Caco-2 (cell line): Measurements from ENCODE around the gene TIMM17B. TPM values are rescaled to one million over a fixed set of nuclear protein-coding genes. Genes with fewer than 3 reads are reported as not detected.
A peak's percentile ranks its signal among the peaks of the same experiment; 100 is the strongest.
"Not testable (repeated sequence)": the region's sequence is repeated elsewhere in the genome, so short reads cannot be mapped to it uniquely, and the experiment has no call there.

Experiments used
- BruUV-seq: library from RNA; stranded (reverse); fragments of 400-500 nt; replicated peaks from 2 replicates; lab custom pipeline; 2021; lab: Mats Ljungman, UMichigan
- CTCF ChIA-PET: fragments of 300-600 bp; sonication (Branson Sonifier 250); formaldehyde crosslinking; loops from one replicate; lab custom pipeline; 2022; ENCODE audit warnings: antibody characterized with exemption; lab: Charles Lee
- POLR2A ChIA-PET: fragments of 300-600 bp; sonication (Branson Sonifier 250); formaldehyde crosslinking; loops from one replicate; lab custom pipeline; 2022; ENCODE audit warnings: antibody characterized with exemption; lab: Charles Lee
- DNase-seq, 2 experiments: peaks; one replicate each; pipeline versions ENCODE4 v3.0.0 to v3.0.0-alpha.2; 2020 to 2022
- H3K27me3 ChIP-seq: replicated peaks from 2 replicates; pipeline ENCODE4 v1.6.0; 2011; ENCODE audit warnings: low read length; ENCODE audit not compliant: control insufficient read depth, insufficient read depth
- H3K36me3 ChIP-seq: 2 replicates; pipeline ENCODE4 v1.5.1; 2011; ENCODE audit warnings: low read length; ENCODE audit not compliant: control insufficient read depth, insufficient read depth
- H3K4me1 ChIP-seq: fragments of 250-450 bp; sonication (Bioruptor Pico); 2 replicates; pipeline ENCODE4 v1.5.1; 2020; ENCODE audit warnings: mild to moderate bottlenecking
- H3K4me3 ChIP-seq: 2 replicates; pipeline ENCODE4 v1.5.1; 2011; ENCODE audit warnings: low read depth, mild to moderate bottlenecking, control low read depth, low read length
- H3K9me3 ChIP-seq: fragments of 250-450 bp; sonication (Bioruptor Pico); 2 replicates; pipeline ENCODE4 v1.5.1; 2020; ENCODE audit warnings: mild to moderate bottlenecking, moderate library complexity
- H3K27ac Mint-ChIP-seq: one replicate; pipeline ENCODE4 v1.8.0; 2022; ENCODE audit warnings: mixed read lengths; ENCODE audit not compliant: unreplicated experiment
- H3K27me3 Mint-ChIP-seq: one replicate; pipeline ENCODE4 v1.8.0; 2022; ENCODE audit warnings: mixed read lengths; ENCODE audit not compliant: insufficient read depth, unreplicated experiment
- H3K36me3 Mint-ChIP-seq: one replicate; pipeline ENCODE4 v1.8.0; 2022; ENCODE audit warnings: mild to moderate bottlenecking, mixed read lengths; ENCODE audit not compliant: insufficient read depth, unreplicated experiment
- H3K4me1 Mint-ChIP-seq: one replicate; pipeline ENCODE4 v1.8.0; 2022; ENCODE audit warnings: low read depth, mixed read lengths; ENCODE audit not compliant: unreplicated experiment
- H3K4me3 Mint-ChIP-seq: one replicate; pipeline ENCODE4 v1.8.0; 2022; ENCODE audit warnings: mild to moderate bottlenecking, moderate library complexity, mixed read lengths; ENCODE audit not compliant: unreplicated experiment
- H3K9me3 Mint-ChIP-seq: one replicate; pipeline ENCODE4 v1.8.0; 2022; ENCODE audit warnings: mixed read lengths; ENCODE audit not compliant: unreplicated experiment
- CTCF ChIP-seq, 2 experiments: fragments of 200-600 bp in 1 of 2; IDR thresholded peaks; 1 replicate in 1 of 2; 2 replicates in 1 of 2; pipeline versions ENCODE4 v1.5.1 to v1.8.0; 2011 to 2022; ENCODE audit warnings: antibody characterized with exemption in 1 of 2, control low read depth in 1 of 2, inconsistent platforms in 1 of 2, low read depth in 1 of 2, low read length in 1 of 2, mild to moderate bottlenecking in 1 of 2, moderate library complexity in 1 of 2; ENCODE audit not compliant: insufficient read depth in 1 of 2, severe bottlenecking in 1 of 2, unreplicated experiment in 1 of 2
- intact Hi-C: fragments of 100-400 bp; cut with micrococcal nuclease; formaldehyde crosslinking; loops from one replicate; pipeline ENCODE4 v1.10.0; 2022; ENCODE audit not compliant: unreplicated experiment
- total RNA-seq: library from RNA; stranded (reverse); gene quantifications from 2 replicates; pipeline ENCODE4 v1.2.3, GENCODE V29; 2022

TIMM17B gene
- total RNA-seq, 1 experiment from 2014 or later = 90.6 TPM

GRCh38 chrX:48890296-48890925 lies 7.2 kb downstream of the TIMM17B start:
- no peaks in the 10 kb centered on the region for H3K9me3 Mint-ChIP-seq
- no TSS peak for BruUV-seq
- ChIA-PET CTCF (no interaction called here), POLR2A (no interaction called here)
- H3K36me3 Mint-ChIP-seq = peaks cover 17% of the 10 kb centered on the region
- H3K4me3 Mint-ChIP-seq = peak overlapping the region; percentile 53
- intact Hi-C loops = no loop called here
- no peak for DNase-seq
- Histone ChIP-seq H3K9me3 (no peaks in the 10 kb centered on the region), H3K4me1 (no peaks in the 10 kb centered on the region), H3K4me3 (no peak overlapping the region), H3K27me3 (no peaks in the 10 kb centered on the region), H3K36me3 (no peaks in the 10 kb centered on the region)
- H3K4me1 Mint-ChIP-seq = peaks cover 9% of the 10 kb centered on the region
- no peak for TF ChIP-seq CTCF (IDR thresholded peaks at IDR 0.05; ENCODE audit: insufficient read depth in 1 of 2, low read depth in 1 of 2, low read length in 1 of 2, severe bottlenecking in 1 of 2, unreplicated experiment in 1 of 2)
- peak overlapping the region; percentile 32 for H3K27ac Mint-ChIP-seq
- no peaks in the 10 kb centered on the region for H3K27me3 Mint-ChIP-seq

- POLR2A ChIA-PET, BruUV-seq, H3K27me3 ChIP-seq, H3K36me3 ChIP-seq, H3K4me1 ChIP-seq, H3K9me3 Mint-ChIP-seq, intact Hi-C loops, H3K9me3 ChIP-seq, H3K4me1 Mint-ChIP-seq, H3K4me3 ChIP-seq, H3K27me3 Mint-ChIP-seq, DNase-seq, CTCF ChIA-PET, H3K27ac Mint-ChIP-seq, H3K4me3 Mint-ChIP-seq: not testable (repeated sequence)
- H3K36me3 Mint-ChIP-seq = peaks cover 11% of the 10 kb centered on the region
Measured at GRCh38 chrX:48886586-48886985, 11.0 kb downstream of the TIMM17B start.

- no peaks in the 10 kb centered on the region for H3K36me3 Mint-ChIP-seq
- no peak overlapping the region for H3K4me3 ChIP-seq
- H3K27me3 ChIP-seq = no peaks in the 10 kb centered on the region
- no peaks in the 10 kb centered on the region for H3K36me3 ChIP-seq
- no peak for DNase-seq
- intact Hi-C loops = no loop called here
- ChIA-PET POLR2A (interaction anchor here (1.1 kb wide), 1 partner anchor 28 kb away, joined by 4 read pairs; the partner anchor contains the start of gene SLC35A2), CTCF (no interaction called here)
- H3K4me1 Mint-ChIP-seq = no peaks in the 10 kb centered on the region
- H3K9me3 ChIP-seq = no peaks in the 10 kb centered on the region
- no peaks in the 10 kb centered on the region for H3K27me3 Mint-ChIP-seq
- BruUV-seq = no TSS peak
- no peak overlapping the region for H3K27ac Mint-ChIP-seq
- H3K4me3 Mint-ChIP-seq = no peak overlapping the region
- H3K4me1 ChIP-seq = no peaks in the 10 kb centered on the region
- H3K9me3 Mint-ChIP-seq = no peaks in the 10 kb centered on the region
- TF ChIP-seq CTCF (IDR thresholded peaks at IDR 0.05; ENCODE audit: insufficient read depth in 1 of 2, low read depth in 1 of 2, low read length in 1 of 2, severe bottlenecking in 1 of 2, unreplicated experiment in 1 of 2) = peak in 1 of 2 experiments; percentile 16
Measured at GRCh38 chrX:48883729-48884128, 13.8 kb downstream of the TIMM17B start.

GRCh38 chrX:48876944-48877343 lies 20.6 kb downstream of the TIMM17B start:
- H3K4me3 ChIP-seq, intact Hi-C loops, H3K4me1 ChIP-seq, H3K27me3 Mint-ChIP-seq, H3K36me3 ChIP-seq, H3K27me3 ChIP-seq, H3K4me3 Mint-ChIP-seq, H3K9me3 Mint-ChIP-seq, CTCF ChIA-PET, H3K4me1 Mint-ChIP-seq, BruUV-seq, H3K36me3 Mint-ChIP-seq, DNase-seq, H3K9me3 ChIP-seq, H3K27ac Mint-ChIP-seq, POLR2A ChIA-PET: not testable (repeated sequence)

- H3K4me1 ChIP-seq, H3K4me3 ChIP-seq, H3K27me3 Mint-ChIP-seq, H3K4me1 Mint-ChIP-seq, H3K36me3 ChIP-seq, H3K27ac Mint-ChIP-seq, H3K9me3 Mint-ChIP-seq, H3K36me3 Mint-ChIP-seq, CTCF ChIA-PET, intact Hi-C loops, POLR2A ChIA-PET, H3K9me3 ChIP-seq, H3K27me3 ChIP-seq, DNase-seq, H3K4me3 Mint-ChIP-seq, BruUV-seq: not testable (repeated sequence)
Measured at GRCh38 chrX:48872017-48872416, 25.6 kb downstream of the TIMM17B start.
